D341Med (cell line): ENCODE data around the gene TPRG1L.
"Not testable (repeated sequence)": the region's sequence is repeated elsewhere in the genome, so short reads cannot be mapped to it uniquely, and the experiment has no call there.

ENCODE experiments used
- DNase-seq: peaks from one replicate; pipeline ENCODE4 v3.0.0; 2012; ENCODE audit warnings: low spot score

The TPRG1L gene

DNA sequence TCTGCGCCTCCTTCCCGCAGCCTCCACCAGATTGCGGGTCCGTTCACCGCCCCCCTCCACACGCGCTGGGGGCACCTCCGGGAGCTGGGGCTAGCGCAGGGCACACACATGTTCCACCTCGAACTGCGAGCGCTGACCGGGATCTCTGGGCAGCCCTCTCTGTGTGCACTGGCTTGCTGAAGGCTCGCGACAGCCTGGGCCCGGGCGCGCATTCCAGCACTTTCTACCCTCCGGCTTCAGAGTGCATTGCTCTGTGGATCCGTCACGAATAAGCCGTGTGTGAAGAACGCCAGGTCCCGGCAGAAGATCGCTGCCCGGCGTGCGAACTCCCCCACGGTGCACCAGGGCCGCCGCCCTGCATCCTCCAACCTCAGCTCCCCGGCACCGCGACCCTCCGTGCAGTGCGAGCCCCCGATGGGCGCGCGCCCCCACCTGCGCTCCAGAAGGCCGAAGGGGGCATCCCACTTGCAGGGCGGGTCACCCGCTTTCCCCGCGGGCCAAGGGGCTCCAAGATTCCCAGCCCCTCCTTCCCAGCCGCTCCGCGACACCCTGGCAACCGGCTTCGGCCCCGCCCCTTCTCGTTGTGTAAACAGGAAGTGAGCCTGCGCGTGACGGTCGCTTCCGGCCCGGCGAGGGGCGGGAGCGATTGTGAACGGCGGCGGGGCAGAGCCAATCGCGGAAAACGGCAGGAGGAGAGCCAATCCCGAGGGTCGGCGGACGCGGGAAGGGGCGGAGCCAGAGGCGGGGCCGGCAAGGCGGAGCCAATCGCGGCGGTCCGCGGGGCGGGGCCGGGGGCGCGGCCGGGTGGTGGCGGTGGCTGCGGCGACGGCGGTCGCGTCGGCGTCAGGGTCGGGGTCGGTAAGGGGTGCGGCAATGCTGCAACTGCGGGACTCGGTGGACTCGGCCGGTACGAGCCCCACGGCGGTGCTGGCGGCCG, at the start of gene TPRG1L:
Gene TPRG1L (plus strand): TSS at position 816 of the 937 bp plus-strand sequence. CDS start 58 bp downstream, at position 874.
- peak; percentile 99 for DNase-seq

DNA sequence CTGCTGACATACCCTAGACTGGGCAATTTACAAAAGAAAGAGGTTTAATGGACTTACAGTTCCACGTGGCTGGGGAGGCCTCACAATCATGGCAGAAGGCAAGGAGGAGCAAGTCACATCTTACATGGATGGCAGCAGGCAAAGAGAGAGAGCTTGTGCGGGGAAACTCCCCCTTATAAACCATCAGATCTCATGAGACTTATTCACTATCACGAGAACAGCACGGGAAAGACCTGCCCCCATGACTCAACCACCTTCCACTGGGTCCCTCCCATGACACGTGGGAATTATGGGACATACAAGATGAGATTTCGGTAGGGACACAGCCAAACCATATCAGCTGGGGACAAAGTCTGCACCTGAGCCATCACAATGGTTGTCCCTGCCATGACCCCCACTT, 49.3 kb upstream of the TPRG1L start:
- not testable (repeated sequence) for DNase-seq

DNA sequence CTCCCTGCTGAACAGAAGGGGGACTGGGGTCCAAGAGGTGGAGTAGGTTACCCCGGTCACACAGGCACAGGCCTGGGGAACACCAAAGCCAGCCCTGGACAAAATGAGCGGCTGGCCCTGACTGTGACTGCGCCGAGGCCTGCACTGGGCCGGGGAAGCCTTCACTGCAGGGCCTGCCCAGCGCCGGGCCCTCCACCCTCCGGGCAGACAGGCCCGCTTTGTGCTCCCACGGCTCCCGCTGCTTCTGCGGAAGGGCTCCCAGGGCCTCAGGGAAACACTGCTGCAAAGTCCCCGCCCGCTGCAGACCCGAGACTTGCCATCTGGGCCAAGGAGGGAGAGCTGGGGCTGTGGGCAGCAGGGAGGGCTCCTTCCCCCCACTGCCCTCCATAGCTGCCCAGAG, 48.8 kb upstream of the TPRG1L start:
- no peak for DNase-seq

DNA sequence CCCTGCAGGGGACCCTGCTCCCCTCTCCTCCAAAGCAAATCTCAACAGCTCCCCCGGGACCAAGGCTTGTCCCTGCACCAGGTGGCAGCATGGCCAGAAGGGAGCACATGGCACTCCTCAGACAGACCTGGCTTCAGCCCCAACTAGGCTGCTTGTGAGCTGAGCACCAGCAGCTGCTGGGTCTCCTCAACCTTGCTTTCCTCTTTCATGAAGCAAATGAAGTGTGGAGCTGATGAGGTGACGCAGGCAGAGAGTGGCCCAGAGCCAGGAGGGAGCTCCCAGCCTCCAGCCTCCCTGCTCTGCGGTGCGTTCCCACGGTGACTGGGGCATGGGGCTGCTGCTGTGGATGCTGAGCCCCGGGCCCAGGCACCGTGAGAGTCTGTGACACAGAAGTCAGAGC, 47.5 kb upstream of the TPRG1L start:
- DNase-seq: no peak

DNA sequence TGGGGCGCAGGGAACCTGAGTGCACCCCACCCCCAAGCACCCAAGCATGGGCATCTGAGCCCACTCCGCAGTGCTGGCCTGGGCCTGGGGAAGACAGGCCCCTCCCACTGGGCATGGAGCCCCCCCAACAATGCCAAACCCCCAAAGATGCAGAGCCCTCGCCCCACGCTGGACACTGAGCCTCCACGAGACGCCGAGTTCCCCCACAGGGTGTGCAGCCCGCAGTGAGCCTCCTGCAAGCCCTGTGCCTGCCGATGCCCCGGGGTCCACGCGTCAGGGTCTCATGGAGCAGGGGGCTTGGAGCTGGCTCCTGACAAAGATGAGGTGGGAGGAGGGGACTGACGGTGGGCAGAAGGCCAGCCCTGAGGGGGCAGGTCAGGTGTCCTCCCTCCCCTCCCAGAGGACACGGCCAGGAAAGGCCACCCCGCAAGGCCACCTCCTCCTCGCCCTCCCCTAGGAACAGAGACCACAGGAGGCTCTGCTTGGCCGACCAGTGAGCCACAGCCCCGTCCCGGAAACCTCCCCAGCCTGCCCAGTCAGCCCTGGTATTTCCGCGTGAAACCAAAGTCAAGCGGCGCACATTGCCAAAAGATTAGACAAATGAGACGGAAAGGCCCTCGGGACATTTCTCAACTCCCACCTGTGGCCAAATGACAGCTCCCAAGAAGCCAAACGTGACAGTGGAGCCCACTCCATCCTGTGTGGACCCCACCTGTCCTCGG, 46.9 kb upstream of the TPRG1L start:
- no peak for DNase-seq

DNA sequence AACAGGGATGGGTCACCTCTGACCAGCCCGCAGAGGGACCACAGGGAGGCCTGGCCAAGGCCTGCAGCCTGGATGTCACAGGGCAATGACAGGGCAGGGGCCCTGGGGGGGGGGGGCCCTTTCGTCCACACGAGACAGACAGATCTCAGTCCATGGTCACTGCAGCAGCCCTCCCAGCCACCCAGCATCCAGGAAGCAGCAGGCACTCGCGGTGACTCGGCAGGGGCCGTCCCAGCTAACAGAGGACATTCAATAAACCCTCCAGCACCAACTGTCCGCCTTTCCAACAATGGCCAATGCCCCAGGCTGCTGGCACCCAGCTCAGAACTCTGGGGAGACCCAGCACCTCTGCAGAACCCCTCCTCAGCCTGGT, 46.4 kb upstream of the TPRG1L start:
- no peak for DNase-seq

DNA sequence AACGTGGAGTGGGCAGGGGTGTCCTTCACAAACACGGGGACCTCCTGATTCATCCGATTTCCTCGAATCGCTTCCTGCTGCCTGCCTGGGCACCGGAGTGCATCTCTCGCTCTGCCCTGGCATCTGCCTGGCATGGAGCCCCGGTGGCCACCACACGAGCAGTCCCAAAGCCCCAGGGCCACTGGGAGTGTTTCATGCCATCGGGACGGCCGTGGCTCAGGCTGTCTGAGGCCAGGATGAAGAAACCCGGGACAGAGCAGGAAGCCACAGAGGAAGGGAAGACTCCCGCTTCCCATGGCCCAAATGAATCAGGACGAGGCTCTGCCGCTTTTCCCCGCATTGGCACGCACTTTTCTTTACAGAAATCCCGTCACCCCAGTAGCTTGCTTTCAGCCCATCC, 45.9 kb upstream of the TPRG1L start:
- DNase-seq: no peak

DNA sequence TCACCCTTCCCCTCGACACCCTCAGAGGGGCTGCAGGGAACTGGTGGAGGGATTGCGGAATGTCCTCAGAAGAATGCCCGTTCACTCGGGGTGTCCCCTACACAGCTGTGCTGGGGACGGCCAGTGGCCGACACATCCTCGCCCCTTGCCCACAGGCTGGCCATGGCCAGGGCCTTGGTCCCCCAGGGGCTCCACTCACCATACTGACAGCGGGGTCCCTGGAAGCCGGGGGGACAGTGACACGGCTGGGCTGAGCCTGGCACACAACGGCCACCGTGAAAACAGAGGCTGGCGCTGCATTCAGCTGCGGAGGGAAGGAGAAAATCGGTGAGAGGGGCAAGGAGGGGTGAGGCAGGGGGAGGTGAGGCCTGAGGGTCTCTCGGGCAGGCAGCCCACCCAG, 45.2 kb upstream of the TPRG1L start:
- DNase-seq: no peak

DNA sequence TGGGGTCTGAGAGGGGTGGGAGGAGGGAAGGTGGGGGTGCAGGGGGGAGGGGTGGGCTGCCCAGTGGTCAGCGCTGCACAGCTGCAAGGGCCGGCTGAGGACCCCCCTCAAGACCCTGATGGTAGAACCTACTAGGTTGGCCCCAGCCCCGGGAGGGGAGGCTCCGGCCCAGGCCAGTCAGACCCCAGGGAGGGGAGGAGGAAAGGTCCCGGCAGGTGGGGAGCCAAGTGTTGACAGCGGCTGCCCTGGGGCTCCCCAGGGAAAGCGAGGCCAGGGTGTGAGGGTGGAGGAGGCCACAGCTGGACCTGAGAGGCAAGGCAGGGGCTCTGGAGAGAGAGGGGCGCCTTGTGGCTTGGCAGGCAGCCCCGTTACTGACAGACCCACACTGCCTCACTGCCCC, 44.6 kb upstream of the TPRG1L start:
- DNase-seq: no peak

DNA sequence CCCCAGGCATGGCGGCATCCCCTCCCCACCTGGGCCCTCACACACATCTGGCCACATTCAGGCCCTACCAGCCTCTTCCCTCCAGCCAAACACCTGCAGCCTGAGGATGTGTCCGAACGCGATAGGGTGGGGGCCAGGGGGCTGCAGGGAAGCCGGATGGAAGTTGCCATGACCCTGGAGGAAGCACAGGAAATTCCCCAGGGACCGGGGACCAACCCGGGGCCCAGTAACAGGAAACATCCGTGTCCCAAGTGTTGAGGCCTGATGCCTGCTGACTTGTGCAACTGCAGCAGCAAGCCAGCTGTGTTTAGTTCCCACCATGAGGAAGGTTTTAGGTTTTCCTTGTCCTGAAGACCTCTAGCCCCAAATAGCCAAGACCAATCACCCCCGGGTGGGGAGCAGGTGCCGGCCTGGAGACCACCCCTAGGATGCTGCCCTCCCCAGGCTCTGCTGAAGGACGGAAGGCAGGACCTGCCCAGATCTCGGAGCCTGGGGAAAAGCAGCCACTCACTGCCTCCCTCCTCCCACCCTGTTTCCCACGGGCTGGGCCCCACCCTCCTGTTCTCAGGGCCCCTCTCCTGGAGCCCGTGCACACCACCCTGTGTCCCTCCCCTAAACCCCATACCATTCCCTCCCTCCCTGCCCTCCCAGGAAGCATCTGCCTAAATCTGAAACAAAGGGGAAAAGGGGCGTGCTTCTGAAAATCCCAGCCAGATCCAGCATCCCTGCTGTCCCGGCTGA, 43.3 kb upstream of the TPRG1L start:
- no peak for DNase-seq

DNA sequence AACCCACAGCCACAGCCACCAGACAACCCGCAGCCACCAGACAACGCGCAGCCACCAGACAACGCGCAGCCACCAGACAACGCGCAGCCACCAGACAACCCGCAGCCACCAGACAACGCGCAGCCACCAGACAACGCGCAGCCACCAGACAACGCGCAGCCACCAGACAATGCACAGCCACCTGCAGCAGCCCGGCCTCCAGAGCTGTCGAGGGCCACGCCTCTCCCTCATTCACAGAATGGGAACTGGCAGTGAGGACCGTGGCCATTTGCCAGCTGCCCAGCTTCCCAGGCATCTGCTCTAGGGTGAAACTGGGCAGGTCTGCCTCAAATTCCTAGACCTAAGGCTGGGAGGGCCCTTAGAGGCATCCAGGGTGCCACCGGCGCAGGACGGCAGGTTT, 41.1 kb upstream of the TPRG1L start:
- DNase-seq: not testable (repeated sequence)

DNA sequence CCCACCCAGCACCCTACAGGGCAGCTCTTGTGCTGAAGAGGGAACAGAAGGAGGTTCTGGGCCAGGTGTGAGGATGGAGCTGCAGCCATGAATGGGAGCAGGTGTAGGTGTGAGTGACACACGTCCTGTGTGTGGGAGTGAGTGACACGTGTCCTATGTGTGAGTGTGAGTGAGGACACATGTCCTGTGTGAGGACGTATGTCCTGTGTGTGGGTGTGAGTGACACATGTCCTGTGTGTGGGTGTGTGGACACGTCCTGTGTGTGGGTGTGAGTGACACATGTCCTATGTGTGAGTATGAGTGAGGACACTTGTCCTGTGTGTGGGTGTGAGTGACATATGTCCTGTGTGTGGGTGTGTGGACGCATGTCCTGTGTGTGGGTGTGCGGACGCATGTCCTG, 39.9 kb upstream of the TPRG1L start:
- no peak for DNase-seq

DNA sequence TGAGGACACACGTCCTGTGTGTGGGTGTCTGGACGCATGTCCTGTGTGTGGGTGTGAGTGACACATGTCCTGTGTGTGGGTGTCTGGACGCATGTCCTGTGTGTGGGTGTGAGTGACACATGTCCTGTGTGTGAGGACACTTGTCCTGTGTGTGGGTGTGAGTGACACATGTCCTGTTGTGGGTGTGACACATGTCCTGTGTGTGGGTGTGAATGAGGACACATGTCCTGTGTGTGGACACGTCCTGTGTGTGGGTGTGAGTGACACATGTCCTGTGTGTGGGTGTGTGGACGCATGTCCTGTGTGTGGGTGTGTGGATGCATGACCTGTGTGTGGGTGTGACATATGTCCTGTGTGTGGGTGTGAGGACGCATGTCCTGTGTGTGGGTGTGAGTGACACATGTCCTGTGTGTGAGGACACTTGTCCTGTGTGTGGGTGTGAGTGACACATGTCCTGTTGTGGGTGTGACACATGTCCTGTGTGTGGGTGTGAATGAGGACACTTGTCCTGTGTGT, 39.4 kb upstream of the TPRG1L start:
- DNase-seq: not testable (repeated sequence)

DNA sequence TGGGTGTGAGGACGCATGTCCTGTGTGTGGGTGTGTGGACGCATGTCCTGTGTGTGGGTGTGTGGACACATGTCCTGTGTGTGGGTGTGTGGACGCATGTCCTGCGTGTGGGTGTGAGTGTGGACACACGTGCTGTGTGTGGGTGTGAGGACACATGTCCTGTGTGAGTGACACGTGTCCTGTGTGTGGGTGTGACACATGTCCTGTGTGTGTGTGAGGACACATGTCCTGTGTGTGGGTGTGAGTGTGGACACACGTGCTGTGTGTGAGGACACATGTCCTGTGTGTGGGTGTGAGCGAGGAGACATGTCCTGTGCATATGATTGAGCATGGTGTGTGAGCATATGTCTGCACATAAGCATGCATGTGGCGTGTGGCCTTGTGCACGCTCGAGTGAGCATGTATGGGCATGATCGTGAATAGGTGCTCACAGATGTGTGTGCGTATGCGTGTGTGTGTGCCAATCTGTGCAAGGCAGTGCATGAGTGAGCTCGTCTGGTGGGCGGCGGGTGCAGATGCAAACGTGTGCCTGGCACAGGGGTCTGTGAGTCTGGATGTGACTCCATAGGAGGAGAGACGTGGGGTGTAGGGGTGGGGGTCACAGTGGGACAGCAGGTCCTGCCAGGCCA, 38.8 kb upstream of the TPRG1L start:
- DNase-seq: no peak

DNA sequence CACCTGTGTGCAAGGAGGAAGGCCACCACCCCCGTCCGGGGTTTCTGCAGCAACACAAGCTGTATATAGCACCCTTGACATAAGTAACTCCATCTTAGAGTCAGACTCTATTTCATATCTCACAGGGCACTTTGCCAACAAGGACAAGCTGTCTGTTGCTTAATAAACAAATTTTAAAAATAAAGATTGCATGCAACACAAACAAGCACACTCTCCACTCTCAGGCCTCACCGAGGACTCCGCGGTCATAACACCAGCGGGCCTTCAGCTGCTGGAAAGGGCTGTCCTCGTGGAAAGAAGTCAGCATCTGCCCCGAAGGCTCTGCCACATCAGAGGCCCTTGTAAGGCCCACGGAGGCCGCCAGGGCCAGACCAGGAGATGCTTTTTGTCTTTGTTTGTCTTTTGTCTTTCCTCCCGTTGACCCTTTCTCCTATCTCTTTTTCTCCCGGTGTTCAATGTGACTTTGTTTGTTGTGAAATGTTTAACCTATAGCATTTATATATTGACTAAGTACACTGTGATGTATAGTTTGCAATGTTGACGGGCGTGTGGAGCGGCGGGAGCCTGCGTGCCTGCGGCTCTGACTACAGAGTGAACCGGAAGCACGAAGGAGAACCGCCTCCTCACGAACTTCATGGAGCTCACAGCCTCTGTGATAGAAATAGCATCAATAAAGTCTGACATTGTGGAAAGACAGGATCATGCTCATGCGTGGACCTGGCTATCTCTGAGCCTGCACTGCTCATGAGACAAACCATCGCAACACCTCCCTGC, 37.6 kb upstream of the TPRG1L start:
- no peak for DNase-seq

DNA sequence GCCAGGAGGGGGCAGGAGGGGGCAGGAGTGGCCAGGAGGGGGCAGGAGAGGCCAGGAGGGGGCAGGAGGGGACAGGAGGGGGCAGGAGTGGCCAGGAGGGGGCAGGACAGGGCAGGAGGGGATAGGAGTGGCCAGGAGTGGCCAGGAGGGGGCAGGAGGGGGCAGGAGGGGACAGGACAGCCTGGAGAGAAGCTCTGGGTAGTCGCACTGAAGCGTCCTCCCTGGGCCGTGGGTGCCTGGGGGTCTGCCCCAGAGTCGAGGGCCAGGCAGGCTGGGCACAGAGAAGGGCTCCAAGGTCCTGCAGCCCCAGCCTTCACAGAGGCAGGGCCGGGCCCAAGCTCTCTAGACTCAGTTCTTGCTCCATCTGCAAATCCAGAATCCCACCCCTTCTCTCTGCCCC, 36.4 kb upstream of the TPRG1L start:
- DNase-seq: no peak

DNA sequence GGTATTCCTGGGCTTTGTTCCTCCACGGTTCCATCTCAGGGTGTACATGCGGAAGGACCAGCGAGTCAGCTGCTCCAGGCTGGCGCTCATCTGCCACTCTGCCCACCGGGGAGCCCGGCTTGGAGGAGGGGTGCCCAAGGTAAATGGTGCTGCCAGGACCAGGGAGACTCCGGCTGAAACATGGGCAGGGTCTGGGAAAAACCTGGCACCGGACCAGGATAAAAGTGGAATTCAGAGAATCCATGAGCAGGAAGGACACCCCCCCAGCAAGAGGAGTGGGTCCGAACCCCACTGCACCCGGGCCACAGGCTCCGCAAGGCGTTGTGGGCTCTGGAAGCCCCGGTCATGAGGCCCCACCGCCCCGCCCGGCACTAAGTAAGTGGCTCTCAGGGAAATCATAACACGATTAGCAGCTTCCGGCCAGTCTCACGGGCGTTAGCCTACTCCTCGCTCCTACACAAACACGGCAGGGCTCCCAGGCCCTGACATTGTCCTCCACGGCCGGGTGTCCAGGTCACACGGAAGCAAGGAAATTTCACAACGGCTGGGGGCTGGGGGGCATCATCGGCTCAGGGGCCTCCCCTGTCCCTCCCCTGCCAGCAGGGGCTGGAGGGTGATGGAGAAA, 34.6 kb upstream of the TPRG1L start:
- DNase-seq: no peak

DNA sequence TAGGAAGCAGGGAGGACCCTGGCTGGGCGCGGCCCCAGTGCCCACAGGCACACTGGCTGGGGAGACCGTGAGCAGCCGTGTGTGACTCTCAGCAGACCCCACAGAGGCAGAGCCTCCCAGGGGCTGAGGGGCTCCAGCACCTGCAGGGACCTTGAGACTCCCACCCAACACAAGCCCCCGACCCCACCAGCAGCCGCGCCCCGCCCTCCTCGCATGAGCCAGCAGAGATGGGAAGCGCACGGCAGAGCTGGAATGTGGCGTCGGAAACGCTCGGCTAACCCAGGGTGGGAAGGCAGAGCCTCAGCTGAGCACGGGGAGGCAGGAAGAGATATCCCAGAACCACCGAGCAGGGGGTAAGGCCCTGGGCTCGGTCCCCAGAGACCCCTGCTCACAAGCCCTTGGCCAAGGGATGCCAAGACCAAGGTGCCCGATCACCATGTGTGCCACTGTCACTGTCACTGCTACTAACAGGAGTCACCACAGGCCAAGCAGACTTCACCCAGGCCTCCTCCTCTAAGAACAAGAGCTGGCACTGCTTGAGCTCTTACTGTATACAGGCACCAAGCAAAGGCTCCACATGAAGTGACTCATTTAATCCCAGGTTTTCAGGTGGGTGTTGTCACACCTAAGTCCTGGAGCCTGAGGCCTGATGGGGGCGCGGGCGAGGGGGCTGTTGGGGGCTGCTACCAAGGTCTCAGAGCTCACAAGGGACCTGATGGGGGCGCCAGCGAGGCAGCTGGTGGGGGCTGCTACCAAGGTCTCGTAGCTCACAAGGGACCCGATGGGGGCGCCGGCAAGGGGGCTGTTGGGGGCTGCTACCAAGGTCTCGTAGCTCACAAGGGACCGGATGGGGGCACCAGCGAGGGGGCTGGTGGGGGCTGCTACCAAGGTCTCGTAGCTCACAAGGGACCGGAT, 33.6 kb upstream of the TPRG1L start:
- DNase-seq: no peak

DNA sequence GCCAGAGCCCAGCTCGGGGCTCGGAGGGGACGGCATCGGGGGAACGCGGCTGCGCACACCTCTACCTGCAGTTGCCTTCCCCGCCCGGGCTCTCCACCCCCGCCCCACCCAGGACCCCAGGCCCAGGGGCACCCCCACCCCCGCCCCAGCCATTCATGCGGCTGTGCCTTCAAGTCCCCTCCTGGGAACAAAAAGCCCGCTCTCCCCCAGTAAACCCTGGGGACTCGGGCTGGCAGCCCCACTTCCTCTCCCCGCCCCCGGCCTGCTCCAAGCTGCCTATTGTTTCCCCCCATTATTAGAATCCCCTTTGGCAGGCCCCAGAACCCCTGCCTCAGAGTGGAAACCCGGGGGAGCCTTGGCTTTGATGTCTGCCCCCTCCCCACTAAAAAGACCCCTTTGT, 31.5 kb upstream of the TPRG1L start:
- no peak for DNase-seq

DNA sequence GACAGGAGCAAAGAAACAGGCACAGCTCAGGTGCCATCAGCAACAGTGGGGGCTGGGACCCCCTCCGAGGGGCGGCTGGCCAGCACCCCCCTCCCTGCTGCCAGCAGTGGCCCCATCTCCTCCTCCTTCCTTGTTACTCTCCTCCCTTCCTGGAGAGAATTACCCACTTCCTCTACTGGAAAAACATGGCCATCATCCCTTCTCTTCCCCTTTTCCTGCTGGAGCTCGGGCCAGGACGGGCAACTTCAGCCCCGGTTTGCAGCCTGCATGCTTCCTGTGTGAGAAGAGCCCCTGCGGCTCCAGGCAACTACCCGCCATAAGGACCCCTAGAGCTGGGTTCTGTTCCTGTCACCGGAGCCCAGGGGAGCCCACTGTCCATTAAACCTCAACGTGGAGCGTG, 31.1 kb upstream of the TPRG1L start:
- DNase-seq: no peak
